NB4 (cell line): ENCODE results near the gene CASP8.
"Not testable (repeated sequence)": the region's sequence is repeated elsewhere in the genome, so short reads cannot be mapped to it uniquely, and the experiment has no call there.

Source experiments
- DNase-seq: peaks from one replicate; pipeline ENCODE4 v3.0.0; 2010; ENCODE audit warnings: low read depth
- H3K4me3 ChIP-seq: one replicate; pipeline ENCODE4 v1.5.1; 2011; ENCODE audit warnings: mild to moderate bottlenecking, low read depth, low read length, moderate library complexity
- CTCF ChIP-seq: IDR thresholded peaks from one replicate; pipeline ENCODE4 v1.5.1; 2012; ENCODE audit warnings: low read depth, low read length
- MYC ChIP-seq: IDR thresholded peaks from 2 replicates; pipeline ENCODE4 v1.6.1; 2011; ENCODE audit warnings: low read depth, low read length
- POLR2A ChIP-seq: IDR thresholded peaks from 2 replicates; pipeline ENCODE4 v1.6.1; 2011; ENCODE audit warnings: mild to moderate bottlenecking; ENCODE audit not compliant: insufficient read length; ENCODE audit errors: extremely low read depth
- TF ChIP-seq, protein P1 (sequence below): IDR thresholded peaks from 2 replicates; pipeline ENCODE4 v1.6.1; 2011; ENCODE audit warnings: low read depth, low read length

Gene CASP8

DNA sequence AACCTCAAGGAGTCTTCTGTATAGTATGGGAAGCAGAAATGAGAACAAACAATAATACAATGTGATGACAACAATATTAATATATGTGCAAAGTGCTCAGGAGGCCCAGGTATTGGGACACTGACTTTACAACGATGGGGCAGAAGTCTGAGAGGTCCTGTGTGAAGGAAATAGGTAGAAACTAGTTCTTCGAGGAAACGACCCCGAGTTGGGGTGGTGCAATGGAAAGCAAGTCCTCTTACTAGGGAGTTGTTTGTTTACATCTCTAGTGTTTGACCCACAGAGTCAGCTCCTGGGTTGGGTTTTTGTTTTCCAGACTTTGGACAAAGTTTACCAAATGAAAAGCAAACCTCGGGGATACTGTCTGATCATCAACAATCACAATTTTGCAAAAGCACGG, 16.2 kb downstream of the CASP8 start:
- H3K4me3 ChIP-seq: no peak overlapping the region
- no peak for DNase-seq
- TF ChIP-seq CTCF: no peak
- no peak for TF ChIP-seq MYC
- no peak for TF ChIP-seq POLR2A

DNA sequence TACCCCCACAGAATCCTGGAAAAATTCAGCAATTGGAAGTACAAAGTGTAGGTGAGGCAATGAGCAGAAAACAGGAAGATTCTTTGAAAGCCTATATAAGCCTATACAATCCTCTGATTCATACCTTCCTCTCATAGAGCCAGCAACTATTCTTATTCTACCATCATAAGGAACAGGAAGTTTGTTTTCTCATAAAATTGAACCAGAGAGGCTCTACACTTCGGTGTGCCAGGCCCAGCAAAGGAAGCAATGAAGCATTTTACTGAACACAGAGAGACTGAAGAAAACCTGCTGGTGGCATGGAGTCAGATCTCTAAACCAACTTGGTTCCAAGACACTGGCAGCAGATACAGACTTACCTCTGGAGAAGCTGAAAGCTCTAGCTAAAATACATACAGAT, 18.7 kb downstream of the CASP8 start:
- TF ChIP-seq, protein P1, sequence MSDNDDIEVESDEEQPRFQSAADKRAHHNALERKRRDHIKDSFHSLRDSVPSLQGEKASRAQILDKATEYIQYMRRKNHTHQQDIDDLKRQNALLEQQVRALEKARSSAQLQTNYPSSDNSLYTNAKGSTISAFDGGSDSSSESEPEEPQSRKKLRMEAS: no peak
- no peak for TF ChIP-seq POLR2A
- TF ChIP-seq CTCF: no peak
- no peak for TF ChIP-seq MYC
- H3K4me3 ChIP-seq: no peak overlapping the region
- DNase-seq: no peak

DNA sequence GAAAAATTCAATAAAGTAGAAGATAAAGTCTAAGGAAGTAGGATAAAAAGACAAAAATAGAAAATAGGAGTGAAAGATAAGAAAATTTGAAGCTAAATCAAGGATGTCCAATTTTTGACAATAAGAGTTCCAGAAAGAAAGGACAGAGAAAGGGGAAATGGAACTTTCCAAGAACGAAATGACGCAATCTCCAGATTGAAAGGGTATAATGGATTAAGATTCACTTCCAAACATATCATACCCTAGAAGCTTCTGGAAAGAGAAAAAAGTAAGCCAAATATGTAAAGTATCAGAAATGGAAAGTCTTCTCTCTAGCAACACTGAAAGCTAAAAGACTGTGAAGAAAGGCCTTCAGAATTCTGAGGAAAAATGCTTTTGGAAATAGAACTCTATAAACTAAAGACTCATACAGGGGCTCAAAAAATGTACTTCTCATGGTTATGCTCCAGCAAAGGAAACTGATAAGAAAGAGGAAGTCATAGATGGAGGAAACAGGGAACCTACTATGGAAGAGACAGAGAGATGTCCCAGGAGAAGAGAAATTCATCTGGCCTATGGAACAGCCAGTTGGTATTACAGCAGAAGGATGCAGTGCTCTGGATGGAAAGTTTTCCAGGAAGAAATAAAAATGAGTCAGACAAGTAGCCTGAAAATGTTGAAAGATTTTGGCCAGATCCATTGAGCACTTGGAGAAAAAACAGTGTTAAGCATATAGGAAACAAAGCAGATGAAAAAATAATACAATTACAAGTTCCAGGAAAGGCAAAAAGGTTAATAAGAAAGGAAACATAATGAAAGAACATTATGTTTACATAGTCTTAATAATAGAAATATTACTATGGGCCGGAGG, 20.1 kb downstream of the CASP8 start:
- TF ChIP-seq MYC (no peak), CTCF (no peak), POLR2A (no peak)
- TF ChIP-seq, protein P1: no peak
- peak; percentile 22 for DNase-seq
- H3K4me3 ChIP-seq: no peak overlapping the region

- TF ChIP-seq, protein P1: no peak
- TF ChIP-seq CTCF: no peak
- no peak for TF ChIP-seq MYC
- TF ChIP-seq POLR2A: no peak
- DNase-seq: no peak
These were observed 25.2 kb downstream of the CASP8 start for GRCh38 chr2:201285499-201285898.

GRCh38 chr2:201290457-201291148, 30.3 kb downstream of the CASP8 start:
- H3K4me3 ChIP-seq, DNase-seq: not testable (repeated sequence)

More at GRCh38 chr2:201285499-201285898, 25.2 kb downstream of the CASP8 start:
- H3K4me3 ChIP-seq: no peak overlapping the region

DNA sequence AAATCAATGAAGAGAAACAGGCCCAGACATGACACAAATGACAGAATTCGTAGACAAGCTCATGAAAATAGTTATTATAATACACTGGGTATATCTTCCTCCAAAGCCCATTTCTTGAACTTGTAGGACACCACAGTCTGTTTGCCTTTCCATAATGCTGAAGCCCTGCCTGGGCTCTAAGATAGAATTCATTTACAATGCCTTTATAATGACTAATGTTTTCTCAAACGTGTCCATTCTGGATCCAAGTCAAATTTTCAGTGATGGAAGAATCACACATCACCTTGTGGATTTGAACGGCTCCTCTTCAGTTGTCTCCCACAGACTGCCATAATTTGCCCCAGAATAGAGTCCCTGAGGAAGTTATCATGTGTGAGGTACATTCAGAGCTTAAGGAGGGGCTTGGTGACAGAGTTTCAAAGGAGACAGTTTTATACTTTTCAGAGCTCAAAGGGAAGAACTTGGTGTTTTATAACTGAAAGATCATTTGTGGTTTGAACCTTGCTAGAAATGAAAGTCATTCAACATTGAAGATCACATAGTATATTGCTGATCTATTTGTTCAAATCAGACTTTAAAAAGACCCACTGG, 38.2 kb downstream of the CASP8 start:
- no peak overlapping the region for H3K4me3 ChIP-seq
- TF ChIP-seq, protein P1: no peak
- TF ChIP-seq CTCF: no peak
- TF ChIP-seq POLR2A: no peak
- no peak for TF ChIP-seq MYC
- no peak for DNase-seq

GRCh38 chr2:201299929-201300328, 39.6 kb downstream of the CASP8 start:
- H3K4me3 ChIP-seq, DNase-seq: not testable (repeated sequence)
